GM21737 (cell line): ENCODE measurements around the gene GALNT16.

Experiments used
- ATAC-seq: cut with Tn5 transposase; IDR thresholded peaks from one replicate; pipeline ENCODE4 v1.9.1; 2021; ENCODE audit warnings: mild to moderate bottlenecking, moderate library complexity; ENCODE audit not compliant: unreplicated experiment

GALNT16 gene

GRCh38 chr14:69316449-69317101, 56.6 kb downstream of the GALNT16 start:
- no peak for ATAC-seq

GRCh38 chr14:69317102-69317755, 57.3 kb downstream of the GALNT16 start:
- no peak for ATAC-seq

- ATAC-seq: no peak
Observed at GRCh38 chr14:69317780-69318179, 57.8 kb downstream of the GALNT16 start.

- no peak for ATAC-seq
Observed at GRCh38 chr14:69318241-69318640, 58.3 kb downstream of the GALNT16 start.

GRCh38 chr14:69318901-69319475, 59.0 kb downstream of the GALNT16 start:
- no peak for ATAC-seq

- ATAC-seq: no peak
Observed at GRCh38 chr14:69319911-69320310, 60.0 kb downstream of the GALNT16 start.

- ATAC-seq: no peak
Observed at GRCh38 chr14:69320581-69321365, 60.8 kb downstream of the GALNT16 start.

GRCh38 chr14:69321601-69322330, 61.8 kb downstream of the GALNT16 start:
- no peak for ATAC-seq

GRCh38 chr14:69323266-69323998, 63.5 kb downstream of the GALNT16 start:
- ATAC-seq: no peak

- ATAC-seq: no peak
Observed at GRCh38 chr14:69323999-69324282, 64.0 kb downstream of the GALNT16 start.

GRCh38 chr14:69324341-69324931, 64.5 kb downstream of the GALNT16 start:
- ATAC-seq: no peak

GRCh38 chr14:69325086-69325485, 65.1 kb downstream of the GALNT16 start:
- no peak for ATAC-seq

GRCh38 chr14:69325646-69326265, 65.8 kb downstream of the GALNT16 start:
- ATAC-seq: no peak

GRCh38 chr14:69326611-69327010, 66.7 kb downstream of the GALNT16 start:
- ATAC-seq: no peak

- no peak for ATAC-seq
Observed at GRCh38 chr14:69327507-69327906, 67.5 kb downstream of the GALNT16 start.

- ATAC-seq: no peak
Observed at GRCh38 chr14:69328317-69328716, 68.4 kb downstream of the GALNT16 start.

GRCh38 chr14:69328765-69329164, 68.8 kb downstream of the GALNT16 start:
- no peak for ATAC-seq

- ATAC-seq: no peak
Observed at GRCh38 chr14:69331206-69331605, 71.2 kb downstream of the GALNT16 start.

GRCh38 chr14:69332782-69333395, 72.9 kb downstream of the GALNT16 start:
- ATAC-seq: no peak
